GM19238 (cell line): ENCODE results near the gene OSBPL6.

ENCODE experiments used
- DNase-seq: peaks from one replicate; pipeline ENCODE4 v3.0.0; 2011; ENCODE audit warnings: low spot score; ENCODE audit not compliant: insufficient read length

The OSBPL6 gene

GRCh38 chr2:178436662-178437061 lies 242.3 kb downstream of the OSBPL6 start:
- DNase-seq, result no peak

- no peak for DNase-seq
Measured at GRCh38 chr2:178441426-178441825, 247.1 kb downstream of the OSBPL6 start.

- no peak for DNase-seq
Measured at GRCh38 chr2:178448968-178449661, 254.8 kb downstream of the OSBPL6 start.

- no peak for DNase-seq
Measured at GRCh38 chr2:178449700-178450523, 255.6 kb downstream of the OSBPL6 start.

- DNase-seq, result peak; percentile 60
Measured at GRCh38 chr2:178450524-178450773, 256.1 kb downstream of the OSBPL6 start.

GRCh38 chr2:178450774-178451525 lies 256.6 kb downstream of the OSBPL6 start, which contains the start of the genes PJVK and PRKRA:
PJVK (plus strand) TSS chr2:178451378; CDS start chr2:178453410, 2,032 bp downstream.
PRKRA (minus strand) TSS chr2:178451175; CDS start chr2:178451030, 145 bp downstream.
- DNase-seq, result peak; percentile 85

- no peak for DNase-seq
Measured at GRCh38 chr2:178452334-178452733, 258.0 kb downstream of the OSBPL6 start.
